ENCODE measurements around the gene TECPR1. TPM values are rescaled to one million over a fixed set of nuclear protein-coding genes. Genes with fewer than 3 reads are reported as not detected.

Gene TECPR1, protein sequence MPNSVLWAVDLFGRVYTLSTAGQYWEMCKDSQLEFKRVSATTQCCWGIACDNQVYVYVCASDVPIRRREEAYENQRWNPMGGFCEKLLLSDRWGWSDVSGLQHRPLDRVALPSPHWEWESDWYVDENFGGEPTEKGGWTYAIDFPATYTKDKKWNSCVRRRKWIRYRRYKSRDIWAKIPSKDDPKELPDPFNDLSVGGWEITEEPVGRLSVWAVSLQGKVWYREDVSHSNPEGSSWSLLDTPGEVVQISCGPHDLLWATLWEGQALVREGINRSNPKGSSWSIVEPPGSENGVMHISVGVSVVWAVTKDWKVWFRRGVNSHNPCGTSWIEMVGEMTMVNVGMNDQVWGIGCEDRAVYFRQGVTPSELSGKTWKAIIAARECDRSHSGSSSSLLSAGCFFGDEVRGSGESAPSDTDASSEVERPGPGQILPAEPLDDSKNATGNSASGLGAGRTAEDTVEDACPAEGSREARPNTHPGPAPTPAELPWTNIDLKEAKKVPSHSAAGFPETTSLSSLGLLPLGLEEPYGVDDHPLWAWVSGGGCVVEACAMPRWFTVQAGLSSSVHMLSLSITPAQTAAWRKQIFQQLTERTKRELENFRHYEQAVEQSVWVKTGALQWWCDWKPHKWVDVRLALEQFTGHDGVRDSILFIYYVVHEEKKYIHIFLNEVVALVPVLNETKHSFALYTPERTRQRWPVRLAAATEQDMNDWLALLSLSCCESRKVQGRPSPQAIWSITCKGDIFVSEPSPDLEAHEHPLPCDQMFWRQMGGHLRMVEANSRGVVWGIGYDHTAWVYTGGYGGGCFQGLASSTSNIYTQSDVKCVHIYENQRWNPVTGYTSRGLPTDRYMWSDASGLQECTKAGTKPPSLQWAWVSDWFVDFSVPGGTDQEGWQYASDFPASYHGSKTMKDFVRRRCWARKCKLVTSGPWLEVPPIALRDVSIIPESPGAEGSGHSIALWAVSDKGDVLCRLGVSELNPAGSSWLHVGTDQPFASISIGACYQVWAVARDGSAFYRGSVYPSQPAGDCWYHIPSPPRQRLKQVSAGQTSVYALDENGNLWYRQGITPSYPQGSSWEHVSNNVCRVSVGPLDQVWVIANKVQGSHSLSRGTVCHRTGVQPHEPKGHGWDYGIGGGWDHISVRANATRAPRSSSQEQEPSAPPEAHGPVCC
- 12.9 and 13.2 TPM in 2 replicates for total RNA-seq (2022)
- Bru-seq, nascent RNA, result percentile 39 among the genes with signal in this experiment
- percentile 49 among the genes with signal in this experiment for BruChase-seq, experiment 1, labeled RNA remaining after a 6-hour chase
- percentile 45 among the genes with signal in this experiment for BruChase-seq, experiment 2, labeled RNA remaining after a 2-hour chase
- long read RNA-seq, partial matches to known transcripts, result 1 of 3 reads
- long read RNA-seq, other reads (novel, unspliced or antisense), result 1 of 3 reads

- H3K4me1 Mint-ChIP-seq (ENCODE audit: low read depth, unreplicated experiment), result peaks cover 8% of the 10 kb centered on the region
- no peak for TF ChIP-seq CTCF (IDR thresholded peaks at IDR 0.05; ENCODE audit: unreplicated experiment)
- BruUV-seq (replicated peaks), result no TSS peak
- intact Hi-C loops (cut with micrococcal nuclease; ENCODE audit: unreplicated experiment), result no loop called here
- peak within 1 kb of the TSS; percentile 100 for H3K4me3 Mint-ChIP-seq (ENCODE audit: low read depth, unreplicated experiment)
- CTCF ChIA-PET, result no interaction called here
- H3K9me3 Mint-ChIP-seq (ENCODE audit: low read depth, unreplicated experiment), result no peaks in the 10 kb centered on the region
- peaks cover 17% of the 10 kb centered on the region for H3K36me3 Mint-ChIP-seq (ENCODE audit: insufficient read depth, unreplicated experiment)
- DNase-seq, result peak; percentile 92
- peak within 1 kb of the TSS; percentile 82 for H3K27ac Mint-ChIP-seq (ENCODE audit: unreplicated experiment)
- H3K27me3 Mint-ChIP-seq (ENCODE audit: unreplicated experiment), result no peaks in the 10 kb centered on the region
These were observed at the start of gene TECPR1 for GRCh38 chr7:98251601-98252424. Gene TECPR1 (minus strand): TSS chr7:98252232. CDS start chr7:98246146, 6,086 bp downstream.

GRCh38 chr7:98300595-98301372 lies 48.8 kb upstream of the TECPR1 start:
- no peak for DNase-seq
- BruUV-seq (replicated peaks), result no TSS peak
- Mint-ChIP-seq H3K27ac (ENCODE audit: unreplicated experiment) (peak overlapping the region; percentile 56), H3K36me3 (ENCODE audit: insufficient read depth, unreplicated experiment) (peaks cover 50% of the 10 kb centered on the region), H3K9me3 (ENCODE audit: low read depth, unreplicated experiment) (no peaks in the 10 kb centered on the region), H3K4me1 (ENCODE audit: low read depth, unreplicated experiment) (no peaks in the 10 kb centered on the region), H3K27me3 (ENCODE audit: unreplicated experiment) (no peaks in the 10 kb centered on the region), H3K4me3 (ENCODE audit: low read depth, unreplicated experiment) (no peak overlapping the region)
- intact Hi-C loops (cut with micrococcal nuclease; ENCODE audit: unreplicated experiment), result no loop called here
- CTCF ChIA-PET, result interaction anchor here (0.6 kb wide), 1 partner anchor 40 kb away, joined by 3 read pairs; no protein-coding TSS in a partner anchor
- TF ChIP-seq CTCF (IDR thresholded peaks at IDR 0.05; ENCODE audit: unreplicated experiment), result no peak

DNA sequence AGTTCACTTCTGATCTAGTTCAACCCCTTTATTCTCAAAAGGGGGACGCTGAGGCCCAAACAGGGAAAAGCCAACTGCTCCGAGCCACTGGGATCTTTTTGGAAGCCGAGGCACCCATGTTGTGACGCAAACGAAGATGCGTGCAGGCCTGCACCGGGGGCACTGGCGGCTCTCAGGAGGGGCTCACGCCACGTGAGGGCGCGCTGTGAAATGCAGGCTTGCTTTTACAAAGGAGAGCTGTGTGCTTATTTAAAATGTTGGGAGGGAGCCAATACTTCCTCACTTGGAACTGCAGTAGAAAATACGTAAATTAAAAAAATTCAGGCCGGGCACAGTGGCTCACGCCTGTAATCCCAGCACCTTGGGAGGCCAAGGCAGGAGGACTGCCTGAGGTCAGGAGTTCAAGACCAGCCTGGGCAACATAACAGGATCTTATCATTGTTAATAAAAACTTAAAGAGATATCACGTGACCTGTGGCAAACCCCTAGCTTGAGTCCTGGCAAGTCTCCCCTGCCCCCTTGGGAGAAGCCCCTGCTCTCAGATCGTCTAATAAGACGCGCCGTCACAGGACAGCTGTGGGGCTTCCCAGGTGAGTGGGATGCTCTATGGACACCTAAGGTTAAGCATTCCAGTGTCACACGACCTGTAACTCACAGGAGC lies 45.7 kb upstream of the TECPR1 start:
- DNase-seq, result no peak
- Mint-ChIP-seq H3K4me3 (ENCODE audit: low read depth, unreplicated experiment) (no peak overlapping the region), H3K4me1 (ENCODE audit: low read depth, unreplicated experiment) (no peaks in the 10 kb centered on the region), H3K36me3 (ENCODE audit: insufficient read depth, unreplicated experiment) (peaks cover 40% of the 10 kb centered on the region), H3K27ac (ENCODE audit: unreplicated experiment) (no peak overlapping the region), H3K27me3 (ENCODE audit: unreplicated experiment) (no peaks in the 10 kb centered on the region), H3K9me3 (ENCODE audit: low read depth, unreplicated experiment) (no peaks in the 10 kb centered on the region)
- TF ChIP-seq CTCF (IDR thresholded peaks at IDR 0.05; ENCODE audit: unreplicated experiment), result no peak
- intact Hi-C loops (cut with micrococcal nuclease; ENCODE audit: unreplicated experiment), result loop anchor here (5.0 kb wide), 1 partner anchor 545 kb away; no protein-coding TSS in a partner anchor
- BruUV-seq (replicated peaks), result no TSS peak
- CTCF ChIA-PET, result interaction anchor here (0.7 kb wide), 1 partner anchor 80 kb away, joined by 3 read pairs; no protein-coding TSS in a partner anchor

Data from Calu3 (cell line).